Fibroblast of lung (primary cell): ENCODE measurements around the gene TBC1D22A. TPM values are rescaled to one million over a fixed set of nuclear protein-coding genes. Genes with fewer than 3 reads are reported as not detected.
A peak's percentile ranks its signal among the peaks of the same experiment; 100 is the strongest.

Experiments used
- DNase-seq, 2 donors: peaks; one replicate each; pipeline versions ENCODE4 v3.0.0 to v3.0.0-alpha.2; 2010; ENCODE audit warnings: low read depth in 2 of 2
- H2AFZ ChIP-seq: 2 replicates; pipeline ENCODE4 v1.5.1; 2012; ENCODE audit warnings: low read length, control low read depth, inconsistent platforms
- H3K27ac ChIP-seq: 2 replicates; pipeline ENCODE4 v1.5.1; 2011; ENCODE audit warnings: low read length, control low read depth; ENCODE audit not compliant: insufficient read depth
- H3K27me3 ChIP-seq: 2 replicates; pipeline ENCODE4 v1.5.1; 2011; ENCODE audit warnings: mild to moderate bottlenecking, low read length; ENCODE audit not compliant: control insufficient read depth, insufficient read depth
- H3K36me3 ChIP-seq: 2 replicates; pipeline ENCODE4 v1.5.1; 2011; ENCODE audit warnings: low read length; ENCODE audit not compliant: control insufficient read depth, insufficient read depth
- H3K4me1 ChIP-seq: 2 replicates; pipeline ENCODE4 v1.5.1; 2011; ENCODE audit warnings: low read length; ENCODE audit not compliant: control insufficient read depth, insufficient read depth; ENCODE audit errors: extremely low read depth
- H3K4me2 ChIP-seq: 2 replicates; pipeline ENCODE4 v1.5.1; 2011; ENCODE audit warnings: low read length, control low read depth; ENCODE audit not compliant: insufficient read depth; ENCODE audit errors: extremely low read depth
- H3K4me3 ChIP-seq, 4 experiments: fragments of 200-600 bp in 1 of 4; sonication (generic) in 1 of 4; replicated peaks in 1 of 4; 2 replicates each; pipeline ENCODE4 v1.5.1; 2011 to 2016; ENCODE audit warnings: low read length in 4 of 4, low read depth in 3 of 4, mild to moderate bottlenecking in 3 of 4, control low read depth in 2 of 4, inconsistent platforms in 1 of 4, mixed read lengths in 1 of 4; ENCODE audit not compliant: insufficient read depth in 1 of 4; ENCODE audit errors: control extremely low read depth in 1 of 4
- H3K79me2 ChIP-seq: 2 replicates; pipeline ENCODE4 v1.5.1; 2012; ENCODE audit warnings: mild to moderate bottlenecking, low read length, inconsistent platforms; ENCODE audit not compliant: control insufficient read depth, insufficient read depth
- H3K9ac ChIP-seq: 2 replicates; pipeline ENCODE4 v1.5.1; 2011; ENCODE audit warnings: mild to moderate bottlenecking, low read length, control low read depth; ENCODE audit not compliant: insufficient read depth
- H3K9me3 ChIP-seq: 2 replicates; pipeline ENCODE4 v1.5.1; 2012; ENCODE audit warnings: low read depth, low read length; ENCODE audit not compliant: control insufficient read depth, insufficient read depth
- H4K20me1 ChIP-seq: 2 replicates; pipeline ENCODE4 v1.5.1; 2011; ENCODE audit warnings: low read length; ENCODE audit not compliant: control insufficient read depth, insufficient read depth; ENCODE audit errors: extremely low read depth
- CTCF ChIP-seq, 2 donors: IDR thresholded peaks in 1 of 2; conservative IDR thresholded peaks in 1 of 2; 1 replicate in 1 of 2; 2 replicates in 1 of 2; pipeline ENCODE4 v1.5.1; 2011 to 2012; ENCODE audit warnings: low read length in 2 of 2, control low read depth in 1 of 2, inconsistent platforms in 1 of 2, low read depth in 1 of 2, mild to moderate bottlenecking in 1 of 2
- EZH2 ChIP-seq: IDR thresholded peaks from 2 replicates; pipeline ENCODE4 v1.5.1; 2012; ENCODE audit warnings: low read length, control low read depth, mild to moderate bottlenecking; ENCODE audit errors: missing control alignments
- polyA plus RNA-seq, 2 donors: library from polyadenylated mRNA; depleted of rRNA in 1 of 2; stranded (reverse) in 1 of 2; unstranded in 1 of 2; fragments of >200 nt; gene quantifications; 2 replicates each; pipeline ENCODE4 v1.2.1, GENCODE V29; 2011 to 2012; ENCODE audit warnings: missing spikeins in 1 of 2
- total RNA-seq: library from RNA; depleted of rRNA; stranded (reverse); fragments of >200 nt; gene quantifications from 2 replicates; pipeline ENCODE4 v1.2.1, GENCODE V29; 2014

Gene TBC1D22A
- total and polyA plus RNA-seq, 2 donors (not counting 1 experiment from before 2014, with no cell fraction given), result 11.6 to 17.6 TPM

GRCh38 chr22:47124451-47124881, 362.0 kb downstream of the TBC1D22A start:
- H3K4me1 ChIP-seq, result no peaks in the 10 kb centered on the region
- no peak overlapping the region for H3K27ac ChIP-seq
- no peaks in the 10 kb centered on the region for H3K79me2 ChIP-seq
- no peak for DNase-seq
- no peaks in the 10 kb centered on the region for H3K27me3 ChIP-seq
- no peaks in the 10 kb centered on the region for H3K9me3 ChIP-seq
- no peak overlapping the region for H2AFZ ChIP-seq
- no peak for TF ChIP-seq CTCF (conservative IDR thresholded peaks at IDR 0.05 in 1 of 2, IDR thresholded peaks at IDR 0.05 in 1 of 2; ENCODE audit: low read depth in 1 of 2, low read length in 2 of 2)
- no peak for TF ChIP-seq EZH2
- H3K4me2 ChIP-seq, result no peak overlapping the region
- no peak overlapping the region for H3K4me3 ChIP-seq
- H3K9ac ChIP-seq, result no peak overlapping the region
- no peaks in the 10 kb centered on the region for H4K20me1 ChIP-seq
- H3K36me3 ChIP-seq, result no peaks in the 10 kb centered on the region

DNA sequence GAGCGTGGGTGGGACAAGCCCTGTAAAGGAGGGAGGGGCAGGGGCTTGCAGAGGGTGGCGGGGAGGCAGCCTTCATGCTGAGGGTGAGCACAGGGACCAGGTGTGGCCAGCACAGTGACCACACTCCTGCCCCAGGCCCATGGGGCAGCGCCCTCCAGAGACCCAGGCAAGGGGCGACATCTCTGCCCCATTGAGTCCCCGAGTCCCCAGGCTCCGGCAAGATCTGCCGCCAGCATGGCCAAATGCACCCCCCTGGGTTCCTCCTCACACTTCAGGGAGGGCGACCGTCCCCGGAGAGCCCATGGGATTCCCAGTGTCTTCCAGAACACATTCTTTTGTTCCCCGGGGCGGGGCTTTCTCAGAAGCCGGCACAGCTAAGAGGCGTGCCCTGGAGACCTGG, 362.5 kb downstream of the TBC1D22A start:
- H2AFZ ChIP-seq, result no peak overlapping the region
- no peaks in the 10 kb centered on the region for H3K79me2 ChIP-seq
- no peak overlapping the region for H3K9ac ChIP-seq
- DNase-seq, result no peak
- no peak overlapping the region for H3K27ac ChIP-seq
- H3K4me1 ChIP-seq, result no peaks in the 10 kb centered on the region
- no peak overlapping the region for H3K4me2 ChIP-seq
- no peak for TF ChIP-seq CTCF (conservative IDR thresholded peaks at IDR 0.05 in 1 of 2, IDR thresholded peaks at IDR 0.05 in 1 of 2; ENCODE audit: low read depth in 1 of 2, low read length in 2 of 2)
- TF ChIP-seq EZH2, result no peak
- no peaks in the 10 kb centered on the region for H3K36me3 ChIP-seq
- no peaks in the 10 kb centered on the region for H4K20me1 ChIP-seq
- no peaks in the 10 kb centered on the region for H3K9me3 ChIP-seq
- H3K27me3 ChIP-seq, result no peaks in the 10 kb centered on the region
- no peak overlapping the region for H3K4me3 ChIP-seq

- no peak for TF ChIP-seq EZH2
- peak in 1 of 2 donors; percentile 35 for TF ChIP-seq CTCF (conservative IDR thresholded peaks at IDR 0.05 in 1 of 2, IDR thresholded peaks at IDR 0.05 in 1 of 2; ENCODE audit: low read depth in 1 of 2, low read length in 2 of 2)
- Histone ChIP-seq H3K79me2 (no peaks in the 10 kb centered on the region), H4K20me1 (no peaks in the 10 kb centered on the region), H3K9ac (no peak overlapping the region), H3K4me2 (no peak overlapping the region), H3K4me3 (no peak overlapping the region), H3K4me1 (no peaks in the 10 kb centered on the region), H3K36me3 (no peaks in the 10 kb centered on the region), H3K27me3 (no peaks in the 10 kb centered on the region), H2AFZ (no peak overlapping the region), H3K27ac (no peak overlapping the region), H3K9me3 (no peaks in the 10 kb centered on the region)
- DNase-seq, result peak in 1 of 2 donors; percentile 8
These were observed 363.2 kb downstream of the TBC1D22A start for GRCh38 chr22:47125603-47126002.
